Cardiac muscle cell (in vitro differentiated cells and primary cell): ENCODE results near the gene ZNF783. TPM values are rescaled to one million over a fixed set of nuclear protein-coding genes. Genes with fewer than 3 reads are reported as not detected.
A peak's percentile ranks its signal among the peaks of the same experiment; 100 is the strongest.

Experiments
- DNase-seq, 2 donors: peaks; one replicate each; pipeline versions ENCODE4 v3.0.0 to v3.0.0-alpha.2; 2010 to 2017; ENCODE audit warnings: low read depth in 1 of 2, low spot score in 1 of 2
- H3K27ac ChIP-seq: fragments of 200-600 bp; sonication (generic); 2 replicates; pipeline ENCODE4 v1.5.1; 2016
- H3K27me3 ChIP-seq: fragments of 200-600 bp; sonication (generic); 2 replicates; pipeline ENCODE4 v1.6.0; 2016; ENCODE audit warnings: control low read depth
- H3K36me3 ChIP-seq: fragments of 200-600 bp; sonication (generic); 2 replicates; pipeline ENCODE4 v1.5.1; 2016; ENCODE audit warnings: control low read depth
- H3K4me1 ChIP-seq: fragments of 200-600 bp; sonication (generic); 2 replicates; pipeline ENCODE4 v1.8.1; 2017; ENCODE audit warnings: low read depth, mild to moderate bottlenecking, mixed run types
- H3K4me3 ChIP-seq: fragments of 200-600 bp; sonication (generic); 2 replicates; pipeline ENCODE4 v1.5.1; 2016; ENCODE audit warnings: mild to moderate bottlenecking
- H3K9me3 ChIP-seq: fragments of 200-600 bp; sonication (generic); 2 replicates; pipeline ENCODE4 v1.5.1; 2017; ENCODE audit warnings: low read depth, mild to moderate bottlenecking, control low read depth
- polyA plus RNA-seq: library from polyadenylated mRNA; unstranded; fragments of >200 nt; fragmentation: Nextera tagmentation; extraction: Ambion mirVana; gene quantifications from 2 replicates; pipeline ENCODE4 v1.2.1, GENCODE V29; 2016
- total RNA-seq: library from RNA; depleted of rRNA; stranded (reverse); fragments of >200 nt; gene quantifications from 2 replicates; pipeline ENCODE4 v1.2.3, GENCODE V29; 2016
- TF ChIP-seq, protein P1 (sequence below): IDR thresholded peaks from 2 replicates; pipeline ENCODE4 v1.5.1; 2012; ENCODE audit warnings: low read depth, mild to moderate bottlenecking, low read length

Gene ZNF783
- total and polyA plus RNA-seq, 2 experiments from 2014 or later, result 12.8 to 26.4 TPM

DNA sequence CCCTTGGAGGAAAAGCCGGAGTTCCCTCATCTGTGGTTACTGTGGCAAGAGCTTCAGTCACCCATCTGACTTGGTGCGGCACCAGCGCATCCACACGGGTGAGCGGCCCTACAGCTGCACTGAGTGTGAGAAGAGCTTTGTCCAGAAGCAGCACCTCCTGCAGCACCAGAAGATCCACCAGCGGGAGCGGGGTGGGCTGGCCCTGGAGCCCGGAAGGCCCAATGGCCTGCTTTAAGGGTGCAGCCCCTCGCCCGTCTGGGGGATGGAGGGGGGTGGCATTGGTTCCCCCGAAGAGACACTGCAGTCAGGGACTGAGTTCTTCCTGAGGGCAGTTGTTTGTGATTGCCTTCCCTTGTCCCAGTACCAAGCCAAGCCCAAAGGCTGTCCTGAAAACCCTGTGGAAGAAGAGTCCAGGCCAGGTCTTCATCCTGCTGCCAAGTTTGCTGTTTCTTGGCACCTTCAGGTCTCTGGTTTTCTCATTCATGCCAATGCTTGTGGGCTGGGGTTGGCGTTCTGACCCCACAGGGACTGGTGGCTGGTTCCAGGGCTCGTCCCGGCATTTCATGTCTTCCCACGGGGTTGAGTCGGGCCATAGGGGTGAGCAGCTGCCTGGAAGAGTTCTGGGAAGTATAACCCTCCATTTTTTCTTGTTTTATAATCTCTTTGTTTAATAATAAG lies 7.7 kb upstream of the ZNF783 start:
- H3K4me1 ChIP-seq, result no peaks in the 10 kb centered on the region
- DNase-seq, result no peak
- H3K36me3 ChIP-seq, result peaks cover 28% of the 10 kb centered on the region
- H3K4me3 ChIP-seq, result no peak overlapping the region
- H3K9me3 ChIP-seq, result no peaks in the 10 kb centered on the region
- TF ChIP-seq, protein P1, sequence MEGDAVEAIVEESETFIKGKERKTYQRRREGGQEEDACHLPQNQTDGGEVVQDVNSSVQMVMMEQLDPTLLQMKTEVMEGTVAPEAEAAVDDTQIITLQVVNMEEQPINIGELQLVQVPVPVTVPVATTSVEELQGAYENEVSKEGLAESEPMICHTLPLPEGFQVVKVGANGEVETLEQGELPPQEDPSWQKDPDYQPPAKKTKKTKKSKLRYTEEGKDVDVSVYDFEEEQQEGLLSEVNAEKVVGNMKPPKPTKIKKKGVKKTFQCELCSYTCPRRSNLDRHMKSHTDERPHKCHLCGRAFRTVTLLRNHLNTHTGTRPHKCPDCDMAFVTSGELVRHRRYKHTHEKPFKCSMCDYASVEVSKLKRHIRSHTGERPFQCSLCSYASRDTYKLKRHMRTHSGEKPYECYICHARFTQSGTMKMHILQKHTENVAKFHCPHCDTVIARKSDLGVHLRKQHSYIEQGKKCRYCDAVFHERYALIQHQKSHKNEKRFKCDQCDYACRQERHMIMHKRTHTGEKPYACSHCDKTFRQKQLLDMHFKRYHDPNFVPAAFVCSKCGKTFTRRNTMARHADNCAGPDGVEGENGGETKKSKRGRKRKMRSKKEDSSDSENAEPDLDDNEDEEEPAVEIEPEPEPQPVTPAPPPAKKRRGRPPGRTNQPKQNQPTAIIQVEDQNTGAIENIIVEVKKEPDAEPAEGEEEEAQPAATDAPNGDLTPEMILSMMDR, result no peak
- no peaks in the 10 kb centered on the region for H3K27me3 ChIP-seq
- no peak overlapping the region for H3K27ac ChIP-seq

DNA sequence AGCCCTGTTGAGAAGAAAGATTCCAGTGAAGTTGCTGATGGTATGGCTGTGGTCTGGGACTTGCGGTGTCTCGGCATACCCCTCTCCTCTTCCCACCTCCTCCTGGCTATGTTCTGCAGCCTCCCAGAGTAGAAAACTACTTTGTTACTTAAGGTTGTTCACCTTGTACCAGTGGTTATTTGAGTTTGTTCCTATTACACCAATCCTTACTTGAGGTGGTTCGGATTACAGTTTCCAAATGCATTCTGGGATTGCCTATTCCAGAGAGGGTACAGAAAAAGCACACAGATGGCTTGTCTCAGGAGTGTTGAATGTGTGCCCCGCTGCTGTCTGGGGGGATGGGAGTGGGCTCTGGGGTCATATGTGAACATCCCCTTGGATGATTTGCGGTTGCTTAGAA lies 6.8 kb upstream of the ZNF783 start:
- no peaks in the 10 kb centered on the region for H3K9me3 ChIP-seq
- H3K27ac ChIP-seq, result no peak overlapping the region
- no peaks in the 10 kb centered on the region for H3K4me1 ChIP-seq
- no peak for DNase-seq
- H3K27me3 ChIP-seq, result no peaks in the 10 kb centered on the region
- H3K4me3 ChIP-seq, result no peak overlapping the region
- TF ChIP-seq, protein P1, result no peak
- H3K36me3 ChIP-seq, result peaks cover 28% of the 10 kb centered on the region

DNA sequence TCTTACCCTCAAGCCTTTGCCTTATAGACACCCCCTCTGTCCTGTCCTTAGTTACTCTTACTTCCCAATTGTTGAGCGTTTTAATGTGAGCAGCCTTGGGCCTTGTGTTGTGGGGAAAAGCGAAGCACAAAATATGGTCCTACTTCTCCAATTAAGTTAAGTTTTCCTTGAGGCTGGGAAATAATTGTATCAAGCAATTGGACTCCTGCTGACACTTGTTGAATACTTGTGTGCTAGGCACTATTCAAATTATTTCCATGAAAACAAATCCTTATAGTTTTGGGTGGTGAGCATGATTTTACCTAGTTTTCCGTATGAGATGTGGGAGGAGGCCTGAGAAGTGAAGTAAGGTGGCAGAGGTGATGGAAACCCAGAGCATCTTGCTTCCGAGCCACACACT lies 5.4 kb upstream of the ZNF783 start:
- TF ChIP-seq, protein P1, result no peak
- Histone ChIP-seq H3K27me3 (no peaks in the 10 kb centered on the region), H3K27ac (no peak overlapping the region), H3K4me1 (no peaks in the 10 kb centered on the region), H3K9me3 (no peaks in the 10 kb centered on the region), H3K36me3 (peaks cover 22% of the 10 kb centered on the region), H3K4me3 (no peak overlapping the region)
- DNase-seq, result no peak

DNA sequence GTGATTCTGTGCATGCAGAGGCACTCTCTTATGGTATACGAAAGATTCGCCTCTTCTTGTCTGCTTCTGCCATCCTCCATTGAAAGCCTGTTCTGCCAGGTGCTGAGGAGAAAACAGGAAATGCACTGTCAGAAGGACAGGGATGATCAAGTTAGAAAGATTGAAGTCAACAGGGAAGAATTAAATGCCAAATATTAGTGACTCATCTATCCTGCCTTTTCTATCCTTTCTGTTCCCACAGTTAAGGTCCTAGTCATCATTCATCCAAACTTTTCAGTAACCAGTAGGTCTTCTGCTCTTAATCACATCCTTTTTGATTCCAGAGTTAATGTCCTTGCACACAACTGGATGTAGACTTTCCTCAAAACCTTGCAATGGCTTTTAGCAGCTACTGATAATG lies 4.8 kb upstream of the ZNF783 start:
- Histone ChIP-seq H3K4me3 (no peak overlapping the region), H3K27me3 (no peaks in the 10 kb centered on the region), H3K27ac (no peak overlapping the region), H3K36me3 (peaks cover 19% of the 10 kb centered on the region), H3K4me1 (no peaks in the 10 kb centered on the region), H3K9me3 (no peaks in the 10 kb centered on the region)
- TF ChIP-seq, protein P1, result no peak
- DNase-seq, result no peak

DNA sequence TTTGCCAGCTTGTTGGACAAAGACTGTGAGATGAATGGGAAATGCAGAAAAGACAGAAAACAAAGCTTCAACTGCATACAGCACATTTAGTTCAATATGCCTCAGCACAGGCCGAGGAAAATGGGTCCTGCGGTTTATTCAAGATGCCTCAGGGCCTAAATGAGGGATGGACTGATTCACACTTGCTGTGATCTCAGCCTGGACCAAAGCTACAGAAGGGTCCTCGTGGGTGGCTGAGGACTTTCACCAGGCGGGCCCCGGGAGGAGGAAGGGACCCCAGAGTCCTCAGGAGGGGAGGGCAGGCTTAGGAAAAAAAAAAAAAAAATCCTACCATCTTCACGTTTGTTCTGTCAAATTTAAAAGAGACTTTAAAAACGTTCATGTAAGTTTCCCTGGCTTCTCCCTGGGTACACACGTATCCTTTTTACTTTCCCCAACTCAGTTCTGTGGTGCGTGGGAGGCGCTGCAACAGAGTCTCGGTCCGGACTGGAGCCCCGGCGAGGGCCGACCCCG lies 624 bp upstream of the ZNF783 start:
- H3K4me3 ChIP-seq, result peak overlapping the region; percentile 34
- TF ChIP-seq, protein P1, result no peak
- DNase-seq, result peak in 1 of 2 donors; percentile 40
- peak overlapping the region; percentile 7 for H3K27ac ChIP-seq
- H3K36me3 ChIP-seq, result peaks cover 5% of the 10 kb centered on the region
- no peaks in the 10 kb centered on the region for H3K9me3 ChIP-seq
- H3K27me3 ChIP-seq, result no peaks in the 10 kb centered on the region
- no peaks in the 10 kb centered on the region for H3K4me1 ChIP-seq
